ENCODE measurements around the gene COL18A1.
"Not testable (repeated sequence)": the region's sequence is repeated elsewhere in the genome, so short reads cannot be mapped to it uniquely, and the experiment has no call there.

Gene COL18A1

DNA sequence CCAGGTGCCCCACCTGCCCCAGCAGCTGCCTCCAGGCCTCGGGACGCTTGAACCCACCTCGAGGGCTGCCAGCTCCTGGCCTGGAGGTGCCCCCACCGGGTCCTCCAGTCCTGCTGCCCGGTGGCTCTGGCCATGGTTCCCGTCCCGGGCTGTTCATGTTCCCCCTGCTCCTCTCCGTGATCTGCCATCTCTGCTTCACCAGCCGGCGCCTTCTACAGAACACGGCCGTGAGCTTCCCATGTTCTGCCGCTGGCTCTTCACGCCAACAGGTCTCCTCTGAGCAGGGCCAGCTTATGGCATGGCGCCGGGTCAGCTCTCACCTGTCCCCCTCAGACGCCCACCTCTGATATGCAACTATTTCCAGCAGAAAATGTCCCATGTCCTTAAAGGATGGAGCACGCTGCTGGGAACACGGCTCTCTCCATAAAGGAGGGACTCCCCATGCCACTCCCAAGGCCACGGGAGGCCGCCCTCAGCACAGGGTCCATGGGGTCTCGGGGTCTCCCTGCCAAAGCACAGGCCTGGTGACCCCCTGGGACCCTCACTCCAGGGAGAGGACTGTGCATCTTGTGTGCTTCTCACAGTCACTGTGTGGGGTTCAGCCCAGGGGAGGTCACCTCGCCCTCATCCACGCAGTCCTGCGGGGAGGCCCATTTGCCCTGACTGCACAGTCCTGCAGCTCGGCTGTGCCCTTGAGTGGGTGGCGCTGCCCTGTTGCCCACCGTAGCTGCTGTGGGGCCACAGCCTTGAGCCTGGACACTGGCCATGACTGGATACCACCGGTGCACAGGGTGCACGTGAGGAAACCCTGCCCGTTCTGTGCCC is 36.7 kb downstream of the COL18A1 start:
- DNase-seq (ENCODE audit: low read depth, low spot score): no peak

DNA sequence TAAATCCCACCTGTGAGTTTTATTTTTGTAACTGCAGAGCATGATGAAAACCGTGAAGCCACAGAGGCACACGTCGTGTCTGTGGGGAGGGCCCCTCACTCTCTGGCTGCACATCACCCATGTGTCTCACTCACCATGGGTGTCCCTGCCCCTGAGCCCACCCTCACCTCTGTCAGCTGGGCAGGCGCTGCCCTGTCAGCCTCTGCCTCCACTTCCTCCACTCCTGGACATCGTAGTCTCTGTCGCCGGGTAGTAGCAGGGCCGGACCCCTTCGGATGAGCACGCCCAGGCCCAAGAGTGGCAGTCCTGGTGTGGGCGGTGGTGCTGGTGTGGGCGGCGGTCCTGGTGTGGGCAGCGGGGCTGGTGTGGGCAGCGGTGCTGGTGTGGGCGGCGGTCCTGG is 37.3 kb downstream of the COL18A1 start:
- DNase-seq (ENCODE audit: low read depth, low spot score): no peak

DNA sequence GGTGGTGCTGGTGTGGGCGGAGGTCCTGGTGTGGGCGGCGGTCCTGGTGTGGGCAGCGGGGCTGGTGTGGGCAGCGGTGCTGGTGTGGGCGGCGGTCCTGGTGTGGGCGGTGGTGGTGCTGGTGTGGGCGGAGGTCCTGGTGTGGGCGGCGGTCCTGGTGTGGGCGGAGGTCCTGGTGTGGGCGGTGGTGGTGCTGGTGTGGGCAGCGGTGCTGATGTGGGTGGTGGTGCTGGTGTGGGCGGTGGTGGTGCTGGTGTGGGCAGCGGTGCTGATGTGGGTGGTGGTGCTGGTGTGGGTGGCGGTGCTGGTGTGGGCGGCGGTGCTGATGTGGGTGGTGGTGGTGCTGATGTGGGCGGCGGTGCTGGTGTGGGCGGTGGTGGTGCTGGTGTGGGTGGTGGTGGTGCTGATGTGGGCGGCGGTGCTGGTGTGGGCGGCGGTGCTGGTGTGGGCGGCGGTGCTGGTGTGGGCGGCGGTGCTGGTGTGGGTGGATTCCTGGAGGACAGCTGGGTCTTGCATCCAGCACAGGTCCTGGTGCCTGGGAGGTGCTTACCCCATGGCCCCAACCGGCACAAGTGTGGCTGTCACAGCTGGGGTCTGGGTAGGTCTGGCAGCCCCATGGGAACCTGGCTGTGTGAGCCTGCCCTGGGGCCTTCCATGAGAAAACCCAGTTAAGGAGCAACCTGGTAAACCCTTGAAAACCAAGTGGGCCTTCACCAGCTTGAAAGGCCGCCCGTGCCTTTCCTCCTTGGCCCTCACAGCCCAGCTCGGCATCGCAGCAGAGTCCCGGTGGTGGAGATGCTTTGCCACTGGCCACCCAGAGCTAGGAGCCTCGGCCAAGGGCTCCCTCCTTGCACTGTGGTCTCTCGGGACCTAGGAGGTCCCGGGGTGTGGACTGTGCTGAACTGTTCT is 38.0 kb downstream of the COL18A1 start:
- DNase-seq (ENCODE audit: low read depth, low spot score): not testable (repeated sequence)

DNA sequence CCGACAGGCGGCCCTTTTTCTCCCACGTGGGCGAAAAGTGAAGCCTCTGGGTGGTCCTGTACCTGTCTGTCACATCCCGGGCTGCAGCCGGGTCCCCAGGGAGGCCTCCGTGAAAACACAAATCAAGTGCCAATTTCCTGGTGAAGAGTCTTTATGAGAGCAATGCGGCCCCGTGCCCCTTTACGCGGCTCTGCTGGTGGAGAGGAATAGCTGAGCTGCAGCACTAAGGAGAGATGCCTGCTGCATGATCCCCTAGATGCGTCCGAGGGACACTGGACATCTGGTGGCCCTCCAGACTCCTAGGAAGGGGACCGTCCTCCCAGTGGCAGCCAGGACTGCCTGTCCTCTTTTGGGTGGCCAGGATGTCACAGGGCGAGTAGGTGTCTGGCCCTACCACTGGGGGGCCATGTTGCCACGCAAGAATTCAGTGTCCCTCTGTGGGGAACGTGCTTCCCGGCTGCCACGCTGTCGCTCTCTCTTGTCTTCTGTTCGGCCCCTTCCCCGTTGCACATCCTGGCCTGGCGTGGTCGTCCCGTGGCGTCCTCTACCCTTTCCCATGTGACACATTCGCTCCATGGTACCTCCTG is 38.7 kb downstream of the COL18A1 start:
- no peak for DNase-seq (ENCODE audit: low read depth, low spot score)

DNA sequence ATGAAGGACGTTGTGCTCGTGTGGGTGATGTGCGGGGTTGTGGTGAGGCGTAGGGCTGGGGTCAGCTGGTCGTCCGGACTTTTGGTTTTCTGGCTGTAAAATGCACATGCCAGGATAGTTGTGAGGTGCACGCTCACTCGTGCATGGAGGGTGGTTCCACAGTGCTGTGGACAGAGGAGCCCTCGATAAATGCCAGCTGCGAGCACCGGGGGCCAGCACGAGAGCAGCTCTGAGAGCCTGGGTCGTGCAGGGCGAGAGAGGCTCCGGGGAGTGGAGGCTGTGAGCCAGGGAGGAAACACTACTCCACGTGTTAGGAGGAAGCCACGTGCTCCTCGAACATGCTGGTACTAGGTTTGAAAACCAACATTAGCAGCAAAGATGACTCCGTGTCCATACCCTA is 39.4 kb downstream of the COL18A1 start:
- no peak for DNase-seq (ENCODE audit: low read depth, low spot score)

DNA sequence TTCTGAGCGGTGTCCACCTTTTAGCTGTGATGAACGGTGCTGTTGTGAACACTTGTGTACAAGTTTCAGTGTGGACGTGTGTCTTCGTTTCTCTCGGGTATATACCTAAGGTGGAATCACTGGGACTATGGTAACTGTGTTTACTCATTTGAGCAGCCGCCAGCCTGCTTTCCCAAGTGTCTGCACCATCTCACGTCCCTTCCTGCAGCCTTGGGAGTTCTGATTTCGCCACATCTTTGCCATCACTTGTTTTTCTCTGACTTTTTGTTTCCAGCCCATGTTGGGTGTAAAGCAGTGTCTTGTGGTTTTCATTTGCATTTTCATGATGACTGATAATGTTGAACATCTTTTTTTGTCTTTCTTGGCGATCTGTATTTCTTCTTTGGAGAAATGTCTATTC is 40.4 kb downstream of the COL18A1 start:
- DNase-seq (ENCODE audit: low read depth, low spot score): no peak

DNA sequence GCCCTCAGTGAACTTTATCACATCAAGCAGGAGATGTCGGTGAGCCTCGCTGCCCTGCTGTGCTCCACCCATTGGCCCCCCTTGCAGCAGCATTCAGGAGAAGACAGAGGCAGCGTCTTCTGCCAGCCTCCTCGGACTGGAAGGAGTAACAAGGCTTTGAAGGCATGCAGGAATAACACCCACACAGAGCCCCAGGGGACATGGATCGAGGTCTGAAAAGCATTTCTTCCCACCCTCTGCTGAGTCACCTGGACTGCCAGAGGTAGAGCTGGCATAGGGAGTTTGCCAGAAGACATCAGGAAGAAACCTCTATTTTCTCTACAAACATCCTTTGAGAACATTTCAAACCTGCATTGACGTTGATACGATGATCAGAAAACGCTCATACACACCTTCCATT is 42.9 kb downstream of the COL18A1 start:
- DNase-seq (ENCODE audit: low read depth, low spot score): no peak

DNA sequence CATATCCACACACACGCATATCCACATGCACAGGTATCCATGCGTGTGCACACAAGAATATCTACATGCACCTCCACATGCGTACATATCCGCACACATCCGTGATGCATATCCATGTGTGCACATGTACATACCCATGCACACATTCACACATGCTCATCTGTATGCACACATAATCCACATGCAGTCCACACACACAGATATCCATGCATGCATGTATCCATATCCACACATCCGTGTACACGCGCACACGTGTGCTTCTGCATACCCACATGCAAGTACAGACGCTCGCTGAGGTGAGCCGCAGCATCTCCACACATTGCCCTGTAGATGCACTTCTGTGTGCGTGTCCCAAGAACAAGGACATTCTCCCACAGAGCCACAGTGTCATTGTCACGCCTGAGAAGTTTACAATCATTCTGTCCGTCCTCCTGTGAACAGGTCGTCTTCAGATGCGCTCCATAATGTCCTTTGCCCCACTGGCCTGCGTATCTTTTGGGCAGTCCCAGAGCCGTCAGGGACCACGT is 43.4 kb downstream of the COL18A1 start:
- DNase-seq (ENCODE audit: low read depth, low spot score): no peak

DNA sequence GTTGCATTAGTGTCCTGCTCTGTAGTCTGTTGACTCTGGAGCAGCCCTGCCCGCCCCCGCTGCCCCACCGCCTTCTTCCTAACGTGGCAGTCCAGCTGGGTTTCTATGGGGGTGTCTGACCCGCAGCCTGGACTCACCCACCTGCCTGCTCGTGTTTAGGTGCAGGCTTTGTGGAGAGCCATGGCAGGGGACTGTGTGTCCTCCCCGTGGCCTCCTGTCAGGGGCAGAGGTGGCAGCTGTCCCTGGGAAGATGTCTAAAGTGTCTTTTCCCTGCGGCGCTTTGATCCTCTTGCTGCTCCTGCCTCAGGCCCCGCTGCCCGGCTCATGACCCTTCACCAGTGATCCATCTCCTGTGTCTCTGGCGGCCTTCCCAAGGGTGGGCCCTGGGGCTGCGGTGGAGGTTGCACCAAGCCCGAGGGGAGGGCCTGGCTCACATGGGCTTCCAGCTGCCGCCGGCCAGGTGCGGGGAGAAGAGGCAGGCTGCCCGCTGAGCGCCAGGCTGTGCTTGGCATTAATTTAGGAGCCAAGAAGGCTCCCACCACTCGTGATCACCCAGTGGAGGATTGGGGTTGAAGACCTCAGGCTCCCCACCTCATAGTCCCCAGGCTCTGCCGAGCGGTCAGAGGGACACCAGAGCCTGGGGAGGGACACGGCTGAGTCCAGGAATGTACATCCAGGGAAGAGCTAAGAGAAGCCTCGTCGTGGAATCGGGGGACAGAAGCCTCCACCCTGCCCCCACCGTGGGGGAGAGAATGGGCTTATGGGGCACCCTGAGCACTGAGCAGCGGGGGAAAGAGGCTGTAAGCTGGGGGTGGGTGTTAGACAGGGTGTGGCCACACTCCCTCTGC is 44.1 kb downstream of the COL18A1 start:
- no peak for DNase-seq (ENCODE audit: low read depth, low spot score)

DNA sequence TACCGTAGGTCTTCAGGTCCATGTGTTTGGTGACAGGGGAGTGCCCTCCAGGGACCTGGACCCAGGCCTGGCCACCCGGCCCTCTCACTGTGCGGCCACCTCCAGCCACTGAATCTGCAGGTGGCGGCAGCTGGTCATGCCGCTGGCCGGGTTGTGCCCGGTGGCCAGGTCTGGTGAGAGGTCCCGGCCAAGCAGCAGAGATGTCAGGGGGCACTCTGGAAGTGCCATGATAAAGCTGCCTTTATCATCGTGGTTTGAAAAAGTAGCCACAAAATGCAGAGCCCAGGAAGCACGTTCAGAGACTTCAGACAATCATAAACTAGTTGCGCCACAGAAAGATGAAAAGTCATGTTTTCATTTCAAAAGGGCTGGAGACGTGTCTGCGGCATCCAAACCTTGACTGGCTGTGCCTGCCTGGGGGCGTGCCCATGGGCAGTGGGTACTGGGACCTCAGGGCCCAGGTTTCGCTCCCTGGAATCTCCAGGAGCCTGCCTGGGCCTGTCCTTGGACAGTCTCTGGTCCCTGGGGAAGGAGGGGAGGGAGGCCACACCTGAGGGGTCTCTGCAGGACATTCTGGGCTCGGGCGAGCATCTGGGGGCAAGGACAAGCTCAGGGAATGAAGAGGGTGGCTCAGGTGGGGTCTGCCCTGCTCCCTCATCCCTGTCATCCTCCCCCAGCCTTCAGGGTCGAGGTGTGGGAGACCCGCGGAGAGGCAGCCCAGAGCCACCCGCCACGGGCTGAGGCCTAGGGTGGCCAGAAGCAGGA is 44.9 kb downstream of the COL18A1 start:
- no peak for DNase-seq (ENCODE audit: low read depth, low spot score)

DNA sequence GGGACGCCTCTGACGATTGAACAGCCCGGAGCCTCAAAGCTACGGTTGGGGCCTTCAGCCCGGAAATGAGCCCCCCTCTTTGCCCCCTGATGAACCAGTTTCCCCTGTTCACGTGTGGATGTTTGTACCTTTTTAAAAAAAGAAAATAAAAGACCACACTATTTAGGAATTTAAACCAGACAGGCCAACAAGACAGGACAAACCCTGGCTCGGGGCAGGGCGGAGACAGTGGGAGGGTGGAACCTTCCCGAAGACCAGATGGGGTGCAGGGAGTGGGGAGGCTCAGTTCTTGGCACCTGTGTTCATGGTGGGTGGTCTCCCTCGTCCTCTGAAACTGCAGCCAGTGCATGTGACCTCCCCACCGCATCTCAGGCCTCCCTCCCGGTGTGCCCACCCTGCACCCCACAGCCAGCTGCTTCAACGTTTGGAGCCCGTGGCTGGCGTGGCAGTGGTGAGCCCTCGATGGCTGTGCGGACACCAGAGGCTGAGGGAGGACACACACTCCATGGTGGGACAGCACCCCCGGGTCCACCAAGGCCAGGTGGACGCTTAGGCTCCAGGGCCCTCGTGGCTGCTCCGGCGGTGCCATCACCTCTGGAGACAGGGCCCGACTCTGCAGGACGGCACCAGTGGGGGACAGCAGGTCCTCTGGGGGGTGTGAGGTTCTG is 45.6 kb downstream of the COL18A1 start:
- no peak for DNase-seq (ENCODE audit: low read depth, low spot score)

DNA sequence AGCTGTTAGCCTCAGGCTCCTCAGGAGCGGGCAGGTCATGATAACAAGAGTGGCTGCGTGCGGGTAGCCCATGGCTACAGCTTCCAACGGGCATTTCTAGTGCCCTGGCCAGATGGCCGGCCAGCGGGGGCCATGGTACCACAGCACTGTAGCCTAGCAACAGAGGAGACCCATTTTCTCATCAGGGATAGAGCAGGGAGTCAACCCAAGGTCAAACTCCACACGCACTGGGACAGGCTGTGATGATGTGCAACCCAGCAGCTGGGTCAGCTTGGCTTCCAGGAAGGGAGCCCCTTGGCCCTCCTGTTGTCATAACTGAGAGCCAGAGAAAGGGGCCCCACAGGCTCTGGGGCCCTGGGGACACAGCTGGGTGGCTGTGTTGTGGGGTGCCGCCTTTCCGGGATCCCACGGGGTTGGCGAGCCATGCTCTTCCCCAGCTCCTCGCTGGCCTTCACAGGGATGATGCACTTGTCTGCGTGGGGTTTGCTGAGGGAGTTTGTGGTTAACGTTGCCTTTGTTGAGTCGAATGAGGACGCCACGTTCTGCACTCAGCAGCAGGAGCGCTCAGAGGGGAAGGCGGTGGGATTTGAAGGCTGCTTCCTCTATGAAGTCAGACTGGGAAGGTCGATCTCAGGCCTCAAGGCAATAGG is 46.3 kb downstream of the COL18A1 start:
- DNase-seq (ENCODE audit: low read depth, low spot score): no peak

DNA sequence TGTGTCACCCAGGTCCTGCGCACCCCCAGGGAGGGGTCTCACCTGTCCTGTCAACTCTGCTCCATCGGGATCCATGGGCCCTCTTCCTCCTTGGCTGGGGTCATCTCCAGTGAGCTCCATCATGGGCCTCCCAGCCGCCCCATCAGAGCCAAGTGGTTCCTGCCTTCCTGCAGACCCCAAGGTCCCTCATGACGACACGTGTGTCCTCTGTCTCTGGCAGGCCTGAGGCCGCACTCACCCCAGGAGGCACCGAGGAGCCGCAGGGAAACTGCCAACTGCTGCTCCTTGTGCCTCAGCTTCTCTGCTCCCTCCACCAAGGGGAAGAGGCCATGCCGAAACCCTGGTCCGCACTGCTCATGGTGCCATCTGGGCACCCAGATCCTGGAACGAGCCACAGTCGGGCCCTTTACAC is 46.8 kb downstream of the COL18A1 start:
- no peak for DNase-seq (ENCODE audit: low read depth, low spot score)

DNA sequence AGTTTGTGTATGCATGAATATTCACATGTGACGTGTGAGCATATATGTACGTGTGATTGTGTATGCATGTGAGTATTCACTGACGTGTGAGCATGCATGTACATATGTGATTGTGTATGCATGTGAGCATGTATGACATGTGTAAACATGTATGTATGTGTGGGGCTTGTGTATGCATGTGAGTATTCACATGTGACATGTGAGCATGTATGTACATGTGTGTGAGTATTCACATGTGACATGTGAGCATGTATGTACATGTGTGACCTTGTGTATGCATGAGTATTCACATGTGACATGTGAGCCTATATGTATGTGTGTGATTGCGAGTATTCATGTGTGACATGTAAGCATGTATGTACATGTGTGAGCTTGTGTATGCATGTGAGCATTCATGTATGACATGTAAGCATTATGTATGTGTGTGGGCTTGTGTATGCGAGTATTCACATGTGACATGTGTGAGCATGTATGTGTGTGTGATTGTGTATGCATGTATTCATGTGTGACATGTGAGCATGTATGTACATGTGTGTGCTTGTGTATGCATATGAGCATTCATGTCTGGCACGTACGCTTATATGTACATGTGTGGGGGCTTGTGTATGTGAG is 47.8 kb downstream of the COL18A1 start:
- no peak for DNase-seq (ENCODE audit: low read depth, low spot score)

DNA sequence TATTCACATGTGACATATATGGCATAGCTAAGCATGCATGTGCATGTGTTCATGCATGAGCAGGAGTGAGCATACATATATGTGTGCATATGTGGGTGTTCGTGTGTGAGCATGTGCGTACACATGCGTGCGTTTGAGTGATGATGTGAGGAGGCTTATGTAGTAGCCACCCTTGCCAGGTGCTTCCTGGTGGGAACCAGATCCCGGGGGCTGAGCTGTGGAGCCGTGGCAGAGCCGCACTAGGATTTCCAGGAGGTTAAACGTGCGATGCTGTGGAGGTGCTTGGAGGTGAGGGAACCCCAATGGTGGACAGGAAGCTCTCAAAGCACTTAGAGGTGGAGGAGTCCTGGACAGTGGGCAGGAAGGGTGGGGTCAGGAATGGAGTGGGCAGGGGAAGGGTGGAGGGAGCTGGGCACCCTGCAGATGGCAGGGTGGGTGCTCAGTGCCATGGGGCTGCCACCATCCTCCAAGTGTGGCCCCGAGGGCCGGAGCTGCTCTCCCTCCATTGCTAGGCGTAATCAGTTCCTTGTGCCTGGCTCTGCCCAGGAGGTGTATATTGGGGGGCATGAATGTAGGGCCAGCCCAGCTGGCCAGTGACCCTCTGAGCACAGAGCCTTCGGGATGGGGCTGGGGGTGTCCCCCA is 48.5 kb downstream of the COL18A1 start:
- no peak for DNase-seq (ENCODE audit: low read depth, low spot score)

DNA sequence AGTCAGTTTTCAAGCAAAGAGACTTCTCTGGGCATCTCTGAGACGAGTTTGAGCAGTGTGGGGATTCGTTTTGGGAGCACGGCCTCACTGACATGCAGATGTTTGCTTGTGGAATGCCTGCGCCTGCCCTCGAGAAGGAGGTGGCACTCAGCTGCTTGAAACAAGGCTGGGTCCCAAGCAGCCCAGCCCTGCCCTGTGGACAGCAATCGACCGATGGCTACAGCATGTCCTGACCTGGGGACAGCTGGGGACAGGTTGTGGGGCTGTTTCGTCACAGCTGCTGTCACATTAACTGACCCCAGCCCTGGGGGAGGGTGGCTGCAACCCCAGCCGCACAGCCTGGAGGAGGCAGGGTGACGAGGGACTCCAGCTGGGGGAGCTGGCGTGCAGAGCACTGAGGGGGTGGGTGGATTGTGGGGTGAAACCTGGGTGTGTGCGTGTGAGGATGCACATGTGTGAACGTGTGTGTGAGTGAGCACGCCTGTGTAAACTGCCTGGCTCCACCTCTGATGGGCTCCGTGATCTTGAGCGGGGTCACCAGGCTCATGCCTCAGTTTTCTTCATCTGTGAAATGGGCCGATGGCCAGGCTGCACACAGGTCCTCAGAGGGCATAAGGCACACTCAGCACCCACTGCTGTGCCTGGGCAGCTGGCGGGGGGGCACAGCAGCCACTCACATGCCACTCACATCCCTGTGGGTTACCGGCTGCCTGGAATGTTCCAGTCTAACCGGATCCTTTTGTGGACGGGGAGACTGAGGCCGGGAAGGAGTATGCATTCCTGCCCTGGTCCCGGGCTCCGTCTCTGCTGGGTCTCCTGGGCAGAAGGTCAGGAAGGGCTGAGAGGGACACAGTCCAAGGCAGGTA is 49.3 kb downstream of the COL18A1 start:
- DNase-seq (ENCODE audit: low read depth, low spot score): no peak

DNA sequence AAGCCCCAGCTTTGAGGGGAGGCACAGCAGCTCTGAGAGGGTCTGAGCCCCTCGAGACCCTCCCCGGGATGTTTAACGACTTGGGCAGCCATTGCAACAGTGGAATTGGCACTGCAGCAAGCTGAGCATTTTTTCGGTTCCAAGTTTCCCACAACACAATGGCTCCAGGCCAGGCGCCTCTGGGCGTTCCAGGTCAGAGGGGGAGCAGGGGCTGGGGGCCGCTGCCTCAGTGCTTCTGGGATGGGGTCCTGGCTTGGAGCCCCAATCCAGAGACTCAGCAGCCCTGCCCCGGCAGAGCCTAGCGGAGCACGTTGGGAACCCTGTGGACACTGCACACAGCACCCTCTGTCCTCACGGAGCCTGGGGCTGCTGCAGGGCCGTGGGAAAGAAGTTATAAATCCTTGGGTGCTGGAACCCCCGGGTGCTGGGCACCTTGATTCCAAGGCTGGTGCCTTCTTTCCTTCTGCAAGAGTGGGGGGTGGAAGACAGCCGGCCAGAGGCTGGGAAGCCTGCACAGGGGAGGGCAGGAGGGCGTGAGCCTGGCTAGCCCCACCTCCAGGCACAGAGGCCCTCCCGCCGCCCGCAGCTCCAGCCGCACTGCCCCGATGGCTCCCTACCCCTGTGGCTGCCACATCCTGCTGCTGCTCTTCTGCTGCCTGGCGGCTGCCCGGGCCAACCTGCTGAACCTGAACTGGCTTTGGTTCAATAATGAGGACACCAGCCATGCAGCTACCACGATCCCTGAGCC is 50.1 kb downstream of the COL18A1 start:
- DNase-seq (ENCODE audit: low read depth, low spot score): no peak

All from iPS DF 19.7 (cell line).